Glutamatergic neuron (in vitro differentiated cells): Measurements from ENCODE around the gene NOL6. TPM values are rescaled to one million over a fixed set of nuclear protein-coding genes. Genes with fewer than 3 reads are reported as not detected.

Source experiments
- DNase-seq: peaks from one replicate; pipeline ENCODE4 v3.0.0; 2022
- H3K27ac Mint-ChIP-seq: one replicate; pipeline ENCODE4 v1.8.0; 2020; ENCODE audit warnings: mild to moderate bottlenecking, mixed read lengths, inconsistent platforms; ENCODE audit not compliant: unreplicated experiment
- H3K27me3 Mint-ChIP-seq: one replicate; pipeline ENCODE4 v1.8.0; 2020; ENCODE audit warnings: mild to moderate bottlenecking, moderate library complexity, mixed read lengths, inconsistent platforms; ENCODE audit not compliant: unreplicated experiment
- H3K36me3 Mint-ChIP-seq: one replicate; pipeline ENCODE4 v1.8.0; 2020; ENCODE audit warnings: mild to moderate bottlenecking, mixed read lengths, inconsistent platforms; ENCODE audit not compliant: unreplicated experiment
- H3K4me1 Mint-ChIP-seq: one replicate; pipeline ENCODE4 v1.8.0; 2020; ENCODE audit warnings: mild to moderate bottlenecking, low read depth, mixed read lengths, inconsistent platforms; ENCODE audit not compliant: unreplicated experiment
- H3K4me3 Mint-ChIP-seq: one replicate; pipeline ENCODE4 v1.8.0; 2020; ENCODE audit warnings: mild to moderate bottlenecking, mixed read lengths, inconsistent platforms; ENCODE audit not compliant: unreplicated experiment
- H3K9me3 Mint-ChIP-seq: one replicate; pipeline ENCODE4 v1.8.0; 2020; ENCODE audit warnings: mild to moderate bottlenecking, moderate library complexity, mixed read lengths, inconsistent platforms; ENCODE audit not compliant: unreplicated experiment
- CTCF ChIP-seq: fragments of 200-600 bp; sonication (generic); IDR thresholded peaks from one replicate; pipeline ENCODE4 v1.5.0; 2021; ENCODE audit not compliant: partially characterized antibody, unreplicated experiment
- total RNA-seq: library from RNA; stranded (reverse); fragmentation: NEBNext Ultra II Directional; extraction: Animal tissue kit (Norgen Biotek cat#: 25700); gene quantifications from one replicate; pipeline ENCODE4 v1.2.1, GENCODE V29; 2021; ENCODE audit not compliant: unreplicated experiment

The NOL6 gene
- total RNA-seq, 1 donor from 2014 or later, result 25.6 TPM

GRCh38 chr9:33446946-33447798, 26.6 kb downstream of the NOL6 start, which contains the start of gene AQP3:
TSS of gene AQP3 (minus strand) at chr9:33447593. CDS start at chr9:33447530, 63 bp downstream.
- H3K4me1 Mint-ChIP-seq, result peaks cover 19% of the 10 kb centered on the region
- H3K27ac Mint-ChIP-seq, result peak within 1 kb of the TSS; percentile 82

GRCh38 chr9:33446240-33446945, 27.3 kb downstream of the NOL6 start:
- no peak for TF ChIP-seq CTCF
- Mint-ChIP-seq H3K4me3 (peak overlapping the region; percentile 77), H3K9me3 (peaks cover 16% of the 10 kb centered on the region), H3K27me3 (peaks cover 19% of the 10 kb centered on the region), H3K36me3 (no peaks in the 10 kb centered on the region), H3K4me1 (peaks cover 19% of the 10 kb centered on the region), H3K27ac (peak overlapping the region; percentile 80)
- DNase-seq, result no peak

More at GRCh38 chr9:33446946-33447798, 26.6 kb downstream of the NOL6 start, which contains the start of gene AQP3:
- Mint-ChIP-seq H3K4me3 (peak within 1 kb of the TSS; percentile 78), H3K9me3 (peaks cover 16% of the 10 kb centered on the region), H3K36me3 (no peaks in the 10 kb centered on the region), H3K27me3 (peaks cover 19% of the 10 kb centered on the region)
- TF ChIP-seq CTCF, result no peak
- DNase-seq, result peak; percentile 93

- Mint-ChIP-seq H3K4me3 (no peak overlapping the region), H3K27me3 (peaks cover 21% of the 10 kb centered on the region), H3K27ac (peak overlapping the region; percentile 22), H3K36me3 (no peaks in the 10 kb centered on the region), H3K9me3 (peaks cover 15% of the 10 kb centered on the region), H3K4me1 (peaks cover 19% of the 10 kb centered on the region)
- DNase-seq, result no peak
- TF ChIP-seq CTCF, result no peak
Observed at GRCh38 chr9:33445389-33446239, 28.1 kb downstream of the NOL6 start.

- Mint-ChIP-seq H3K4me3 (no peak overlapping the region), H3K27me3 (peaks cover 26% of the 10 kb centered on the region), H3K36me3 (peaks cover 4% of the 10 kb centered on the region), H3K27ac (no peak overlapping the region), H3K4me1 (peaks cover 19% of the 10 kb centered on the region), H3K9me3 (peaks cover 21% of the 10 kb centered on the region)
- TF ChIP-seq CTCF, result no peak
- no peak for DNase-seq
Observed at GRCh38 chr9:33443464-33444154, 30.1 kb downstream of the NOL6 start.
